K562 (cell line): ENCODE results near the gene STUB1. TPM values are rescaled to one million over a fixed set of nuclear protein-coding genes. Genes with fewer than 3 reads are reported as not detected.
A peak's percentile ranks its signal among the peaks of the same experiment; 100 is the strongest.

Experiments
- CAMTA2 ChIP-seq: fragments of 250-450 bp; sonication (Bioruptor Pico); conservative IDR thresholded peaks from 2 replicates; pipeline ENCODE4 v1.5.1; 2022
- DPF2 ChIP-seq: fragments of 450-650 bp; IDR thresholded peaks from 2 replicates; pipeline ENCODE4 v1.6.1; 2016
- FOXM1 ChIP-seq, 2 experiments: fragments of 450-650 bp in 1 of 2; sonication (generic) in 1 of 2; formaldehyde crosslinking in 1 of 2; IDR thresholded peaks; 2 replicates each; pipeline versions ENCODE4 v1.6.1 to v1.9.0; 2017 to 2022; ENCODE audit warnings: low read depth in 2 of 2, mild to moderate bottlenecking in 2 of 2, missing genetic modification reagents in 1 of 2, moderate library complexity in 1 of 2
- HDAC1 ChIP-seq, 2 experiments: fragments of 450-650 bp; IDR thresholded peaks; 2 replicates each; pipeline ENCODE4 v1.6.1; 2016 to 2017; ENCODE audit warnings: inconsistent platforms in 1 of 2, mild to moderate bottlenecking in 1 of 2, moderate library complexity in 1 of 2
- HEY1 ChIP-seq: fragments of 250-450 bp; sonication (Bioruptor Pico); IDR thresholded peaks from 2 replicates; pipeline ENCODE4 v1.5.0; 2020; ENCODE audit warnings: mild to moderate bottlenecking, moderate library complexity, borderline replicate concordance
- IRF9 ChIP-seq: fragments of 450-650 bp; IDR thresholded peaks from 2 replicates; pipeline ENCODE4 v1.6.1; 2016; ENCODE audit warnings: missing biosample characterization, missing genetic modification characterization
- KLF10 ChIP-seq: fragments of 250-450 bp; sonication (Bioruptor Pico); IDR thresholded peaks from 2 replicates; pipeline ENCODE4 v1.6.1; 2021; ENCODE audit warnings: matching md5 sums
- MAFG ChIP-seq: fragments of 450-650 bp; conservative IDR thresholded peaks from 2 replicates; pipeline ENCODE4 v1.6.1; 2016; ENCODE audit warnings: missing genetic modification characterization, missing compliant biosample characterization
- MTA1 ChIP-seq: fragments of 450-650 bp; IDR thresholded peaks from 2 replicates; pipeline ENCODE4 v1.6.1; 2017; ENCODE audit warnings: borderline replicate concordance
- MXI1 ChIP-seq: IDR thresholded peaks from 2 replicates; pipeline ENCODE4 v1.6.1; 2011; ENCODE audit warnings: low read depth, mild to moderate bottlenecking, improper control_type of control experiment, low read length
- PKNOX1 ChIP-seq: fragments of 450-650 bp; IDR thresholded peaks from 2 replicates; pipeline ENCODE4 v1.6.1; 2016
- POLR3G ChIP-seq: IDR thresholded peaks from 2 replicates; pipeline ENCODE4 v1.6.1; 2011; ENCODE audit not compliant: insufficient read length, insufficient replicate concordance; ENCODE audit errors: extremely low read depth
- POU5F1 ChIP-seq: fragments of 150-350 bp; IDR thresholded peaks from 2 replicates; pipeline ENCODE4 v1.6.1; 2014; ENCODE audit warnings: borderline replicate concordance, low read length, low read depth, mild to moderate bottlenecking; ENCODE audit not compliant: partially characterized antibody
- SNIP1 ChIP-seq: fragments of 450-650 bp; IDR thresholded peaks from 2 replicates; pipeline ENCODE4 v1.7.1; 2017; ENCODE audit warnings: low read depth, mild to moderate bottlenecking
- SPI1 ChIP-seq: IDR thresholded peaks from 2 replicates; pipeline ENCODE4 v1.6.1; 2011; ENCODE audit warnings: low read depth, low read length, control low read depth, borderline replicate concordance
- TFAM ChIP-seq: fragments of 250-450 bp; sonication (Bioruptor Pico); conservative IDR thresholded peaks from 2 replicates; pipeline ENCODE4 v1.5.0; 2021; ENCODE audit warnings: mild to moderate bottlenecking, moderate library complexity
- ZC3H4 ChIP-seq: sonication (generic); formaldehyde crosslinking; IDR thresholded peaks from 2 replicates; pipeline ENCODE4 v1.9.0; 2021; ENCODE audit warnings: missing genetic modification reagents, borderline replicate concordance
- ZNF324 ChIP-seq: fragments of 250-450 bp; sonication (Bioruptor Pico); IDR thresholded peaks from 2 replicates; pipeline ENCODE4 v1.4.0; 2020; ENCODE audit warnings: mild to moderate bottlenecking
- ZNF586 ChIP-seq: fragments of 450-650 bp; formaldehyde crosslinking; conservative IDR thresholded peaks from 2 replicates; pipeline ENCODE4 v1.4.0; 2020; ENCODE audit warnings: mild to moderate bottlenecking, moderate library complexity
- ZNF740 ChIP-seq, 3 experiments: fragments of 200-800 bp in 1 of 3; sonication (Bioruptor generic) in 1 of 3; sonication (generic) in 1 of 3; formaldehyde crosslinking in 1 of 3; IDR thresholded peaks; 2 replicates each; pipeline versions ENCODE4 v1.6.1 to v1.8.0; 2016 to 2022; ENCODE audit warnings: mild to moderate bottlenecking in 2 of 3, missing compliant biosample characterization in 2 of 3, missing genetic modification characterization in 2 of 3, missing genetic modification reagents in 1 of 3
- ZSCAN29 ChIP-seq: fragments of 450-650 bp; IDR thresholded peaks from 2 replicates; pipeline ENCODE4 v1.6.1; 2017
- polyA plus RNA-seq, 8 experiments: library from polyadenylated mRNA; depleted of rRNA in 4 of 8; stranded (reverse) in 5 of 8; unstranded in 3 of 8; fragments of >200 nt; fragmentation: Nextera tagmentation in 2 of 8; fragmentation: Illumina TruSeq in 1 of 8; extraction: Ambion mirVana in 2 of 8; extraction: Trizol in 1 of 8; gene quantifications; 2 replicates each; pipeline versions ENCODE4 v1.2.1 to v1.2.3, GENCODE V29; 2011 to 2014; ENCODE audit warnings: inconsistent platforms in 1 of 8, missing spikeins in 1 of 8
- total RNA-seq, 7 experiments: library from RNA; depleted of rRNA in 6 of 7; stranded (reverse); fragments of >200 nt in 6 of 7; fragmentation: Illumina TruSeq in 2 of 7; extraction: Trizol in 2 of 7; gene quantifications; 2 replicates each; pipeline versions ENCODE4 v1.2.1 to v1.2.3, GENCODE V29; 2011 to 2021; ENCODE audit warnings: low replicate concordance in 1 of 7
- TF ChIP-seq, protein P1 (sequence below), 2 experiments: fragments of 250-450 bp in 1 of 2; fragments of 450-650 bp in 1 of 2; sonication (Bioruptor Pico) in 1 of 2; IDR thresholded peaks; 2 replicates each; pipeline versions ENCODE4 v1.6.1 to v1.8.0; 2016 to 2021; ENCODE audit warnings: mild to moderate bottlenecking in 2 of 2, moderate library complexity in 2 of 2, missing compliant biosample characterization in 1 of 2, missing genetic modification characterization in 1 of 2
- TF ChIP-seq, protein P2 (sequence below), 2 experiments: IDR thresholded peaks; 2 replicates each; pipeline ENCODE4 v1.6.1; 2012; ENCODE audit warnings: improper control_type of control experiment in 2 of 2, low read depth in 2 of 2, low read length in 2 of 2, borderline replicate concordance in 1 of 2

STUB1 gene
- total and polyA plus RNA-seq, 9 of the 15 experiments (the other 6 are each of a cell fraction or from before 2014, with no cell fraction given) = 10.6 to 251 (median 152) TPM

DNA sequence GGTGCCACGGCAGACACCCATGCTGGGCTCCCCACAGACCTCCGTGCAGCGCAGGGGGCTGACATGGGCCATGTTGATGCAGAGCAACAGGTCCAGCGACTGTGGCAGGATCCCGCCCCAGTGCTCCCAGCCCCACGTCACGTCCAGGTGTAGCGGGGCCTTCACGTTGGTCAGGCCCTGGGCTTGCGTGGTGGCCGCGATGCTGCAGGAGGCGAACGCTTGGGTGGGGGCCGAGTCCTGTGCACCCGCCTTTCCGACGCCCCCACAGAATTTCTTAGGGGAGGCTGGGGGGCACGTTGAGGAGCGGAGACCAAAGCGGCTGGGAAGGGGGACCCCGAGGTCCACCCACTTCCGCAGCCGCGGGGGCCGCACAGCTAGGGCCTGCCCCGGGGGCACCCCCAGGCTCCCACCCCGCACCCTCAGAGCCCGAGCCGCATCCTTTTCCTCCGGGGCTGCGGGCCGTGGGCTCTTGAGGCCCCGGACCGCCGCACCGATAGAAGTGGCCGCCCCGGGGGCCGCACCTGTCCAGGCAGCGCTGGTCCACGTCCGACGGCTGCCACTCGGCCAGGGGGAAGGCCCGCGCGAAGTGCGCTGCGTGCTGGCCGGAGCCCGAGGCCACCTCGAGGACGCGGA lies 44.5 kb upstream of the STUB1 start (continued):
- TF ChIP-seq, protein P1, sequence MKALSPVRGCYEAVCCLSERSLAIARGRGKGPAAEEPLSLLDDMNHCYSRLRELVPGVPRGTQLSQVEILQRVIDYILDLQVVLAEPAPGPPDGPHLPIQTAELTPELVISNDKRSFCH (CRISPR knock-in tag; IDR thresholded peaks at IDR 0.05) = no peak
- TF ChIP-seq, protein P1 (tag; IDR thresholded peaks at IDR 0.05) = no peak
- TF ChIP-seq ZNF740 (CRISPR knock-in tag; IDR thresholded peaks at IDR 0.05) (no peak), ZNF740 (tag; IDR thresholded peaks at IDR 0.05) (no peak), SPI1 (no peak), ZNF586 (CRISPR knock-in tag) (no peak), HEY1 (CRISPR knock-in tag) (no peak), ZSCAN29 (no peak), MAFG (no peak), IRF9 (tag) (no peak), POU5F1 (no peak), HDAC1 (IDR thresholded peaks at IDR 0.05) (no peak; a peak in 2 of 4 replicates), POLR3G (no peak), ZC3H4 (CRISPR knock-in tag) (no peak), FOXM1 (IDR thresholded peaks at IDR 0.05; ENCODE audit: low read depth) (no peak), FOXM1 (CRISPR knock-in tag; IDR thresholded peaks at IDR 0.05; ENCODE audit: low read depth) (peak; percentile 95), CAMTA2 (CRISPR knock-in tag) (no peak), ZNF324 (no peak), MTA1 (no peak), PKNOX1 (no peak), KLF10 (CRISPR knock-in tag) (no peak), MXI1 (no peak), DPF2 (no peak), TFAM (no peak), SNIP1 (no peak)
- TF ChIP-seq, protein P2, sequence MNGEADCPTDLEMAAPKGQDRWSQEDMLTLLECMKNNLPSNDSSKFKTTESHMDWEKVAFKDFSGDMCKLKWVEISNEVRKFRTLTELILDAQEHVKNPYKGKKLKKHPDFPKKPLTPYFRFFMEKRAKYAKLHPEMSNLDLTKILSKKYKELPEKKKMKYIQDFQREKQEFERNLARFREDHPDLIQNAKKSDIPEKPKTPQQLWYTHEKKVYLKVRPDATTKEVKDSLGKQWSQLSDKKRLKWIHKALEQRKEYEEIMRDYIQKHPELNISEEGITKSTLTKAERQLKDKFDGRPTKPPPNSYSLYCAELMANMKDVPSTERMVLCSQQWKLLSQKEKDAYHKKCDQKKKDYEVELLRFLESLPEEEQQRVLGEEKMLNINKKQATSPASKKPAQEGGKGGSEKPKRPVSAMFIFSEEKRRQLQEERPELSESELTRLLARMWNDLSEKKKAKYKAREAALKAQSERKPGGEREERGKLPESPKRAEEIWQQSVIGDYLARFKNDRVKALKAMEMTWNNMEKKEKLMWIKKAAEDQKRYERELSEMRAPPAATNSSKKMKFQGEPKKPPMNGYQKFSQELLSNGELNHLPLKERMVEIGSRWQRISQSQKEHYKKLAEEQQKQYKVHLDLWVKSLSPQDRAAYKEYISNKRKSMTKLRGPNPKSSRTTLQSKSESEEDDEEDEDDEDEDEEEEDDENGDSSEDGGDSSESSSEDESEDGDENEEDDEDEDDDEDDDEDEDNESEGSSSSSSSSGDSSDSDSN (IDR thresholded peaks at IDR 0.05; ENCODE audit: borderline replicate concordance in 1 of 2, low read depth in 2 of 2, low read length in 2 of 2) = peak; percentile 60 to 81; a peak in 1 of 4 replicates
